CD4-positive, alpha-beta T cell treated with Interleukin-17A for 1 hour (primary cell): ENCODE results near the gene RPS6KB1.
"Not testable (repeated sequence)": the region's sequence is repeated elsewhere in the genome, so short reads cannot be mapped to it uniquely, and the experiment has no call there.

Source experiments
- DNase-seq: peaks from one replicate; pipeline ENCODE4 v3.0.0-alpha.2; 2020

Gene RPS6KB1

DNA sequence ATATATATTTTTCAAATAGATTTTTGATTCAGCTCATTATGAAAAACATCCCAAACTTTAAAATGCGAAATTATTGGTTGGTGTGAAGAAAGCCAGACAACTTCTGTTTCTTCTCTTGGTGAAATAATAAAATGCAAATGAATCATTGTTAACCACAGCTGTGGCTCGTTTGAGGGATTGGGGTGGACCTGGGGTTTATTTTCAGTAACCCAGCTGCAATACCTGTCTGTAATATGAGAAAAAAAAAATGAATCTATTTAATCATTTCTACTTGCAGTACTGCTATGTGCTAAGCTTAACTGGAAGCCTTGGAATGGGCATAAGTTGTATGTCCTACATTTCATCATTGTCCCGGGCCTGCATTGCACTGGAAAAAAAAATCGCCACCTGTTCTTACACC is 54.4 kb downstream of the RPS6KB1 start:
- DNase-seq, result not testable (repeated sequence)

GRCh38 chr17:59950049-59950448 is 57.1 kb downstream of the RPS6KB1 start:
- DNase-seq, result no peak

- no peak for DNase-seq
Measured at GRCh38 chr17:59954856-59955255, 61.9 kb downstream of the RPS6KB1 start.

- DNase-seq, result not testable (repeated sequence)
Measured at GRCh38 chr17:59959574-59959973, 66.7 kb downstream of the RPS6KB1 start.

DNA sequence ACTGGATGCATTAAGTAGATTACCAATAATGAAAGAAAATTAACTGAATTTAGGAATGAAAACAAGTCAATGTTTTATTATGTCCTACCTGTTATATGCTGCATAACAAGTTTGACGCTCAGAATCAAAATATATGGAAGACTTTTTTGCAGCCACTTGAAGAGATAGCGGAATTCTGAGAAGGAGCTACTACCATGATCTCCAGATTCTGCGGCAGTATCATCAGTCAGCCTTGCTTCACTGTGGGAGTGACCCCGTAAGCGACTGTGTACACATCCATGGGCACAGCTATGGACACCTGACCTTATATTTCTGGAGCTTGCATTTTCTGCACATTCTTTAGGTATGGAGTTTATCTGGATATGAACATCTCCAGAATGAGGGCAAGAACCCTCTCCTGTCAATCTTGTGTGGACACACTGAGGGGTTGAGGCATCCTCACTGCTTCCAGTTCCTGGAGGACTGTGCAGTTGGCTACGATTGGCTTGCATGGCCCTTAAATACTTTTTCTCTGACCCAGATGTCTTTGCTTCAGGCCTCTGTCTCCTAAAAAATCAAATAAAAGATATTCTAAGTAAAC is 69.9 kb downstream of the RPS6KB1 start:
- DNase-seq, result no peak

GRCh38 chr17:59963738-59964481 is 71.0 kb downstream of the RPS6KB1 start:
- DNase-seq, result peak; percentile 61

DNA sequence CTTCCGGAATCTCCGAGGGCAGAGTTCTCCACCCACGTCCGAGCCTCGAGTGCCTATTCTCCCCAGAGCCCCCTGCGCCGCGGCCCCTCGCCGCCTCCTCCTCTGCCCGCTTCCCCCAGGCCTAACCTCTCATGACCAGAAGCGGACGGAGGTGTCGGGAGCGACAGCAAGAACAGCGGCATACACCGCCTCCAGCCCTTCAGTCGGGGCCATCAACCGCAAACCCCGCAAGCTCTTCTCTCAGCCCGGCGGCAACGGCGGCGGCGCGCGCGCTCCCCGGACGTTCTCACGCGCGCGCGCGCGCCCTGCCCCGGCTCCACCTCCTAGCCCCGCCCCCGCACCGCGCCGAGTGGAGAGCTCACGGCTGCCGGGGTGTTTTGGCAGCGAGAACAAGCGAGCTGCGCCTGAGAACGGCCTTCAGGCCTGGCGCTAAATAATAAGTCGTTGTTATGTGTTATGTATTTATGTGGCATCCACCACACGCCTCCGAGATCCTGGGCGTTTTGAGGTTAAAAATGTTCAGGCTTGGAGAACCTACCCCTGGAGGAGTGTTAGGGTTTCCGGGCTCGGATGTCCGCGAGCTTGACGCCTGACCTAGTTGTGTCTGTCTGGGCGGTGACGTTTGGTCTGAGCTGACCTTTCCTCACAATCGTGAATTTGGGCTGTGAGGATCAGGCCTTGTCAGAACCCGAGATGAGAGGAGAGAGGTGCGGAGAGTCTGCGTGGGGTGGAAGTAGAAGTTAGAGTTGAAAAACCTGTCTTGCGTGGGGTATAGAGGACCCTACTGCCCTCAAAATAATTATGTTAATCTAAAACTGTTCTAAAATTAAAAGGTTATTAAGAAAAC is 71.8 kb downstream of the RPS6KB1 start, which contains the start of gene RNFT1:
TSS of gene RNFT1 (minus strand) at position 259 of the 847 bp plus-strand sequence. CDS start at position 182, 77 bp downstream.
- peak; percentile 89 for DNase-seq

DNA sequence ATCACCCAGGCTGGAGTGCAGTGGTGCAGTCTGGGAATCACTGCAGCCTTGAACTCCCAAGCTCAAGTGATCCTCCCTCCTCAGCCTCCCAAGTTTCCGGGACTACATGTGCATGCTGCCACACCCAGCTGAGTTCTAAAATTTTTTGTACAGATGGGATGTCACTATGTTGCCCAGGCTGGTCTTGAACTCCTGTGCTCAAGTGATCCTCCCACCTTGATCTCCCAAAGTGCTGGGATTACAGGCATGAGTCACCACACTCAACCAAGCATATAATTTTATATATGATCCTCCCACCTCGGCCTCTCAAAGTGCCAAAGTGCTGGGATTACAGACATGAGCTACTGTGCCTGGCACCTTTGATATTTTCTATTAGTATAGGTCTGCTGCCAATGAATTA is 78.8 kb downstream of the RPS6KB1 start:
- not testable (repeated sequence) for DNase-seq

DNA sequence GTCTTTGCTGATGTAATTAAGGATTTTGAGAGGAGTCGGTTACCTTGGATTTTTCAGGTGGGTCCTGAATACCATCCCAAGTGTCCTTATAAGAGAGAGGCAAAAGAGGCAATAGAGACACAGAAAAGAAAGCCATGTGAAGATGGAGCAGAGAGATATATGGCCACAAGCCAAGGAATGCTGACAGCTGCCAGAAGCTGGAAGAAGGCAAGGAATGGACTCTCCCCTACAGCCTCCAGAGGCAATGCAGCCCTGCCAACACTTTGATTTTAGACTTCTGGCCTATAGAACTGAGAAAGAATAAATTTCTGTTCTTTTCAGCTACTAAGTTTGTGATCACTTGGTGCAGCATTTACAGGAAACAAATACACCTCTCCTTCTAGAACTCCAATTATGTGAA is 79.9 kb downstream of the RPS6KB1 start:
- DNase-seq, result no peak

DNA sequence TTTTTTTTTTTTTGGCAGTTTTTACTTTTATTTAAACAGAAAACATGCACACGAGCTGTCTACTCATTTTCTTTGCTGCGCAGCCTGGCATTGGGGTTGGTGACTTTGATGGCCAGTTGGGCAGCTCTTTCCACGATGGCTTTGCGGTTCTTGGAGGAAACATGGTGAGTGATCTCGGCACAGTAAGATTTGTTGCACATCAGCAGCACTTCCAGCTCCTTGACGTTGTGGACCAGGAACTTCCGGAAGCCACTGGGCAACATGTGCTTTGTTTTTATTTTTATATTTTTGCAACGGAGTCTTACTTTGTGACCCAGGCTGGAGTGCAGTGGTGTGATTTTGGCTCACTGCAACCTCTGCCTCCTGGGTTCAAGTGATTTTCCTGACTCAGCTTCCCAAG is 80.6 kb downstream of the RPS6KB1 start:
- DNase-seq, result not testable (repeated sequence)

DNA sequence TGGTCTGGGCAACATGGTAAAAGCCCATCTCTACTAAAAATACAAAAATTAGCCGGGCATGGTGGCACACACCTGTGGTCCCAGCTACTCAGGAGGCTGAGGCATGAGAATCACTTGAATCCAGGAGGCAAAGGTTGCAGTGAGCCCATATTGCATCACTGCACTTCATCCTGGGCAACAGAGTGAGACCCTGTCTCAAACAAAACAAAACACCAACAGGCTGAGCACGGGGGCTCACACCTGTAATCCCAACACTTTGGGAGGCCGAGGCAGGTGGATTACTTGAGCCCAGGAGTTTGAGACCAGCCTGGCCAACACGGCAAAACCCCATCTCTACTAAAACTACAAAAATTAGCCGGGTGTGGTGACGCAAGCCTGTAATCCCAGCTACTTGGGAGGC is 82.2 kb downstream of the RPS6KB1 start:
- not testable (repeated sequence) for DNase-seq

GRCh38 chr17:59996608-59997007 is 103.7 kb downstream of the RPS6KB1 start:
- not testable (repeated sequence) for DNase-seq
